ENCODE results near the gene NMRK2.
A peak's percentile ranks its signal among the peaks of the same experiment; 100 is the strongest.

The NMRK2 gene

GRCh38 chr19:3981736-3982681, 49.1 kb downstream of the NMRK2 start:
- no peak for DNase-seq

- DNase-seq = no peak
Observed at GRCh38 chr19:3982701-3983541, 50.1 kb downstream of the NMRK2 start.

- DNase-seq = no peak
Observed at GRCh38 chr19:3983542-3983914, 50.7 kb downstream of the NMRK2 start.

- DNase-seq = no peak
Observed at GRCh38 chr19:3983936-3984583, 51.2 kb downstream of the NMRK2 start.

GRCh38 chr19:3984584-3984907, 51.7 kb downstream of the NMRK2 start:
- DNase-seq = no peak

- DNase-seq = peak; percentile 88
Observed at GRCh38 chr19:3984908-3985642, 52.2 kb downstream of the NMRK2 start, which contains the start of gene EEF2. EEF2 (minus strand) TSS chr19:3985463; CDS start chr19:3985380, 83 bp downstream.

- no peak for DNase-seq
Observed at GRCh38 chr19:3985643-3986259, 52.9 kb downstream of the NMRK2 start.

- peak; percentile 72 for DNase-seq
Observed at GRCh38 chr19:3986260-3987041, 53.6 kb downstream of the NMRK2 start.

- DNase-seq = peak; percentile 84
Observed at GRCh38 chr19:3987619-3988371, 54.9 kb downstream of the NMRK2 start.

- DNase-seq = no peak
Observed at GRCh38 chr19:3990815-3991117, 57.9 kb downstream of the NMRK2 start.

Data from NCI-H1105 (cell line).